Measurements from ENCODE around the gene CASZ1.

Gene CASZ1

DNA sequence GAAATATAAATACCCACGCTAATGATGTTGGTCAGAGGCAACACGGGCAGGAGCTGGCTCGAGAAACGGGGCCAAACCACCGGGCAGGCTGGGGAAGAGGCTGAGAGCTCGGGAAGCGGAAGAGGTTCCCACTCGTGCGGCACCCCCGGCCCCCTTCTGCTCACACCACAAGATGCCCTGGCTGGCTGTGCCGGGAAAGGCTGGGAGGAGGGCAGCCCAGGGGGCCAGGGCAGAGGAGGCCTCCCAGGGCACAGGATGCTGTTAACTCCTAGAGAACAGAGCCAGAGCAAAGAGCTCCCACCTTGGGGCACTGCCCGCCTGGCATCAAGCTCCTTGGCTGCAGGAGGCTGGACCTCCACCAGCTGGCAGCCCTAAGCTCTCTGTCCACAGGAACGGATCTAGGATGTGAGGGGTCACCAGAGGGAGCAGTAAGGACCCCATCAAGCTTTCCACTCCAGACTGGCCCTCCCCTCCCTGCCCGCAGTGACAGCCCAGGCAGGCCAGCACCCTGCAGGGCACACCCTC is 44.8 kb downstream of the CASZ1 start:
- peak in 1 of 51 donors; percentile 5 for DNase-seq

- DNase-seq = no peak
Measured at GRCh38 chr1:10751160-10751559, 45.3 kb downstream of the CASZ1 start.

DNA sequence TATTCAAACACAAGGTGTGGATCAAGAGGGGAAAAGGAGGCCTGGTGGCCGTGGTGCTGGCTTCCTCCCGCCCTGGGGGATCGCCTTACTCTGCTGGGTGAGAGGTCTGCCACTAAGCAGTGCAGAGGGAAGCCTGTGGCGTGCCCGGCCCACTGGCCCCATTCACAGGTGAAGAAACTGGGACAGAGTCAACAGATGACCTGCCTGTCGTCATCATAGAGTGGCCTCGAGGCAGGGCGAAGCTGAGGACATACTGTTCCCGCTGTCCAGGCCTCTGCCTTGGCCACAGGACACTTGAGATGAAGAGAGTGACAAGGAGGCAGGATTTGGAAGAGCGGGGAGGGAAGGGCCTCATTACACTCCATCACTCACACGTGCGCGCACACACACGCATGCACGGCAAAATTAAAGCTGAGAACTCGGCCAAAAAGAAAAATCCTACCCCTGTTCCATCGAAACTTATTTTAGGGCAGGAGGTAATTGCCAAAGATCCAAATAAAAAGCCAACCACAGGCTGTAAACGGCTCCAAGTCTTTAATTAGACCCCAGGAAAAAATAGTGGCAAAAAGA is 50.5 kb downstream of the CASZ1 start:
- DNase-seq = no peak

DNA sequence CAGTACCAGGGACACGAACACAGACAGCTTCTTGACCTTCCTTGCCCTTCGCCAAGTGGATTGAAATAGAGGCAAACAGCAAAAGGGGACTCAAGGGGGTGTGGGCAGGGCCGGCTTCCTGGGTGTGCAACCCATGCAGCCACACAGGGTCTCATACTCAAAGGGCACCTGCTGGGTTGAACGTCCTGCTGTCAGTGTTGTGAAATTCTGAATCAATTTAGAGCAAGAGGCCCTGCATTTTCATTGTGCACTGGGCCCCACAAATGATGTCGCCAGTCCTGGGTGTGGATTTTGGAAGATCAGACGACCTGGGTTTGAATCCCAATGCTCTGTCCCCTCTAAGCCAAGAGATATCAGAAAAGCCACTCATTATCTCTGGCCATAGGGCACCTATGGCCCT is 51.1 kb downstream of the CASZ1 start:
- DNase-seq = no peak

- no peak for DNase-seq
Measured at GRCh38 chr1:10744654-10745238, 51.7 kb downstream of the CASZ1 start.

- no peak for DNase-seq
Measured at GRCh38 chr1:10744029-10744428, 52.4 kb downstream of the CASZ1 start.

DNA sequence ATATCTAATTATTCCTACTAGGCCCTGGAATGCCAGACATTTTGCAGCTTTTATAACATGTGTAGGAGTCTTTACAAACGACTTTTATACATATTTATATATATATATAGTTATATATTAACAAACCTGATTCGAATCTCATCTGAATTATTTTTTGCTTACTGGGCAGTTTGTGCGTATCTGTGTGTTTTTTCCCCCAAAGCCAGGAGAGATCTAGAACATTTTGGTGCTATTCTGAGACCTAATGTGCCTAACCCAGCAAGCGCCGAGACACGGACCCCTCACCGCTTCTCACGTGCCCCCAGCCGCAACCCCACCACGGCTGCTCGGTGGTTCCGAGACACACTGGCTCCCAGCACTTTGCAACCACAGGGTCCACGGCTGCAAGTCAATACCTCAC is 54.8 kb downstream of the CASZ1 start:
- DNase-seq = no peak

DNA sequence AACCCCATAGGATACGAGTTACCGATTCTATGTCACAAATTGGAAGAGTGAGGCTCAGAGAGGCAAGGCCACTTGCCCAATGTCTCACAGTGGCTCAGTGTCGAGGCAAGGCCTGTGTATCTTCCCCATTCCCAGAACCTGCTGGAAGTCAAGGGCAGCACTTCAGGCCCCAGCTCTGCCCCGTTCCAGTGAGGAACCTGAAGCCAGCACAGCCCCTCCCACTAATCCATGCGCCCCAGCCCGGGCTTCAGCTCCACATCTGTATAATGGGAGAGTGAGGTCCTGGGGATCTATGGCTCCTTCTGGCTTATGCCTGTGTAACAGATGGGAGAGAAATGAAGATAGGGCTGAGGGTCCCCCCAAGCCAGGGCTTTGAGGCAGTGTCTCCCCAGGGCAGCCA is 56.3 kb downstream of the CASZ1 start:
- DNase-seq = no peak

GRCh38 chr1:10739589-10739988 is 56.9 kb downstream of the CASZ1 start:
- DNase-seq = no peak

GRCh38 chr1:10738061-10739058 is 58.1 kb downstream of the CASZ1 start:
- DNase-seq = no peak

DNA sequence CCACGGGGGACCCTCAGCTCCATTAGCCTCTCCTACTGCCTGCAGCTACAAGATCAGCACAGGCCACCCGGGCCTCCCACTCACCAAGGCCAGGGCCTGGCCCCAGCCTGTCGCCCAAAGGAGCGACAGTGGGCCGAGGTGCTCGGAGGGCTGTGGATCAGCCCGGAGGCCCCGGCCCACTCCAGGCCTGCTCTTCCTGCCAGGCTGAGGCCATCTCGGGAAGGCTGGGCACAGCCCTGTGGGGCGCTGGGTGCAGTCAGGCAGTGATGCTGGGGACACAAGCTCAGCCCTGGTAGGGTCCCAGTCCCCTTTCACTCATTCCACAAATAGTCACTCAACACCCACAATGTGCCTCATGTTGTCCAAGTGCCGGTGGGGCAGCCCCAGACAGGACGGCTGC is 58.8 kb downstream of the CASZ1 start:
- DNase-seq = no peak

GRCh38 chr1:10736634-10737586 is 59.5 kb downstream of the CASZ1 start:
- no peak for DNase-seq

DNA sequence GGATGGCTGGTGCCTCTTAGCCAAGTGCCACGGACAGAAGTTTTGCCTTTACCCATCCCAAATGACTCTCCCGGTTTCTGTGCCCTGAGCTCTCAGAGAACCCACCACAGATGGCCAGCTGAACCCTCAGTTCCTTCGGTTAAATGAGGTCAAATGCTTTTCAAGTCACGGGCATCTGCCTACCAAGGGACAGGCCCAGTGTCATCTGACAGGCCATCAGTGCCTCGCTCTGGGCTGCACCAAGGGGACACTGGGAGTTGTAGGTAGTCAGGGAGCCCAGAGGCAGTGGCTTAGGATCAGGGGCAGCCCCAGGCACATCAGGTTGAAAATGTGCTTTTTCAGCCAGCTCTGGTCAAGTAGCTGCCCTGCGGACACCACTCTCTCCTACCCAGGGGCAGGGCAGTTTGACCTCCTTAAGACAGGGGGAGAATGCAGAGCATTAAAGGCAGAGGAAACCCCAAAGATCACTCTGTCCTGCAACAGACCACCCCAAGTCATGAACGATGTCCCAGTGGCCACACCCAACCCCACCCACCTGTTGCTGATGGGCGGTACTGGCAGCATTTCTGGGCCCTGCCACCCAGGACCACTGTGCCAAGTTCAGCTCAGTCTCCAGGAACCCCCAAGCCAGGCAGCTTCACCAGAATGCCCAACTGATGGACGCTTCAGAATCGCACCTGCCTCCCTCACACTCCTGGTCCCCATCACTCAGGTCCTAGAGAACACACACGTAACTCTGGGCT is 60.7 kb downstream of the CASZ1 start:
- peak in 1 of 51 donors; percentile 49 for DNase-seq

DNA sequence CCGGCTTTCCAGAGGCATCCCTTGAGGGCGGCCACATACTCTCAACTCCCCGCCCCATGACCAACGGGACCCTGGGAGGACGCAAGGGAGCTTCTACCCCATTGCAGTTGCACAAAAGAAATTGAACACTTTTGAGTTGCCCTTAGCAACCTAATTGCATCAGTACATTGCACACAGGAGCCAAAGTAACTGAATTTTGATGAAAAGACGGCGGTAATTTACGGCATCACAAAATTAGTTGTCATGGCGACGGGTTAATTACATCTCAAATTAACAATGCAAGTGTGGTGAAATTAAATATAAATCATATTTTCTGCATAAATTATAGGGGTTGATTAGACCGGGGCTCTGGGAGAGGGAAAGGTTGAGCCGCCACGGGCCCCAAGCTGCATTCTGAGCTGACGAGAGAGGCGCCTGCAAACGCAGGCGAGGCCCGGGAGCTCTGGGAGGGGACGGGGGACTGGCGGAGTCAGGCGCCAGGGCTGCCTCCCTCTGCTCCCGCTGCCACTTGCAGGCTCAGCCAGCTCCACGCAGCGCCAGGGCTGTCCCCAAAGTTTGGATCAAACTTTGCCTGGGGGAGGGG is 61.4 kb downstream of the CASZ1 start:
- DNase-seq = peak in 27 of 51 donors; percentile 16 to 74 (median 34)

- no peak for DNase-seq
Measured at GRCh38 chr1:10734375-10734774, 62.1 kb downstream of the CASZ1 start.

DNA sequence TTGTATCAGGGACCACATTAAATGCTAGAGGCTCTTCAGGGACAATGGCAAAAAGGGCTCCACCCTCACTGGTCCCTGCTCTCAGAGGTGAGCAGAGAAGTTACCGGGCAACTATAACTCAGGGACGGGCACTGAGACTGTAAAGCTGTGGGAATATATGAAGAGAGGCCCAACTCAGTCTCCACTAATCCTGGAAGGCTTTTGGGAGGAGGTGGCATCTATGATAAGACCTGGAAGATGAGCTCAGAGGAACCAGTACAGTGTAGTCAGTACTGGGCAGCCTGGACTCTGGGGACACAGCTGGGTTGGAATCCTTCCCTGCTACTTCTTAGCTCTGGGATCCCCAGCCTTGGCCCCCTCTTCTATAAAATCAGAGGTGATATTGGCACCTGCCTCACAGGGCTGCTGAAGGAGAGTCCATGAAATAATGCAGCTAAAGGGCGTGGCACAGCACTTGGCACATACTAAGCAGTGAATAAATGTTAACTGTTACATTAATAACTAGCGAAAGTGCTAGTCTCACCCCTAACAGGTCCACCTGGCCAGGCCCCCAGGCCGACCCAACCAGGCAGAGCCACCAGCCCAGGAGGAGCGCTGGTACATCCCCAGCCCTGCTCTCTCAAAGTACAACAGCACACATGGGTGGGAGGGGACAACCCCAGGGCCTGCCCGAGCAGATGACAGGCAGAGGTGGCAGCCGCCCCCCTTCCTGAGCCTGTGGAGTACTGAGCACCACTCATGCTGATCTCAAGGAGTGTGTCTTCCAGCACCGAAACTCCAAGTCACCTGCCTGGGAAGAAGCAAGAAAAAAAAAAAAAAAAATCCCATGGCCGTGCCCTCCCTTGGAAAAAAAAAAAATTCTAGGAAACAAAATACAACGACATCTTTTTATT is 62.7 kb downstream of the CASZ1 start:
- DNase-seq = peak in 3 of 51 donors; percentile 16 to 31 (median 17)

DNA sequence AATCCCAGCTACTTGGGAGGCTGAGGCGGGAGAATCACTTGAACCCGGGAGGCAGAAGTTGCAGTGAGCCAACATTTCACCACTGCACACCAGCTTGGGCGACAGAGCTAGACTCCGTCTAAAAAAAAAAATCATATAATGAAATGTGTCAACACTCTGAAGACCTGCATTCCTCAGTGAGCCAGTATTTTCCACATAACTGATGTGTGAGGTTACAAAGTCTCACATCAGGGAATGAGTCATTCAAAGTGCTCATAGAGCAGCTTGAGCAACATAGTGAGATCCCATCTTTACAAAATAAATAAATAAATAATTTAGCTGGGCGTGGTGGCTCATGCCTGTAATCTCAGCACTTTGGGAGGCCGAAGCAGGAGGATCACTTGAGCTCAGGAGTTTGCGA is 65.5 kb downstream of the CASZ1 start:
- no peak for DNase-seq

- DNase-seq = peak in 22 of 51 donors; percentile 6 to 53 (median 32)
Measured at GRCh38 chr1:10728595-10729410, 67.6 kb downstream of the CASZ1 start.
